GM23338 (cell line): ENCODE results near the gene PQBP1. TPM values are rescaled to one million over a fixed set of nuclear protein-coding genes. Genes with fewer than 3 reads are reported as not detected.

Source experiments
- ATAC-seq: fragments of 200-7000 bp; cut with Tn5 transposase; 3 replicates; pipeline ENCODE4 v1.9.1; 2020
- DNase-seq: peaks from one replicate; pipeline ENCODE4 v3.0.0-alpha.2; 2015; ENCODE audit warnings: low spot score
- H2AFZ ChIP-seq: fragments of 200-600 bp; sonication (generic); 2 replicates; pipeline ENCODE4 v1.8.0; 2016; ENCODE audit warnings: antibody characterized with exemption, mild to moderate bottlenecking, moderate library complexity
- H3F3A ChIP-seq: fragments of 200-600 bp; sonication (generic); replicated peaks from 2 replicates; pipeline ENCODE4 v1.8.0; 2017; ENCODE audit warnings: antibody characterized with exemption, mixed run types, low read depth
- H3K27ac ChIP-seq: fragments of 200-600 bp; sonication (generic); 2 replicates; pipeline ENCODE4 v1.6.1; 2016; ENCODE audit warnings: low read depth
- H3K27me3 ChIP-seq: fragments of 200-600 bp; sonication (generic); 2 replicates; pipeline ENCODE4 v1.8.0; 2016; ENCODE audit warnings: mild to moderate bottlenecking, mixed run types, moderate library complexity; ENCODE audit not compliant: insufficient read depth
- H3K36me3 ChIP-seq: fragments of 200-600 bp; sonication (generic); 2 replicates; pipeline ENCODE4 v1.8.0; 2016; ENCODE audit warnings: mild to moderate bottlenecking; ENCODE audit not compliant: insufficient read depth
- H3K4me1 ChIP-seq: fragments of 200-600 bp; sonication (generic); 2 replicates; pipeline ENCODE4 v1.8.0; 2016; ENCODE audit warnings: mild to moderate bottlenecking, moderate library complexity; ENCODE audit not compliant: insufficient read depth
- H3K4me2 ChIP-seq: fragments of 200-600 bp; sonication (generic); 2 replicates; pipeline ENCODE4 v1.7.1; 2017; ENCODE audit warnings: mixed run types
- H3K4me3 ChIP-seq: fragments of 200-600 bp; sonication (generic); 2 replicates; pipeline ENCODE4 v1.6.1; 2016; ENCODE audit warnings: mixed run types
- H3K79me2 ChIP-seq: fragments of 200-600 bp; sonication (generic); replicated peaks from 2 replicates; pipeline ENCODE4 v1.8.0; 2017; ENCODE audit warnings: mild to moderate bottlenecking; ENCODE audit not compliant: insufficient read depth
- H3K9me2 ChIP-seq: fragments of 200-600 bp; sonication (generic); 2 replicates; pipeline ENCODE4 v1.8.0; 2017; ENCODE audit not compliant: insufficient read depth
- H4K20me1 ChIP-seq: fragments of 200-600 bp; sonication (generic); replicated peaks from 2 replicates; pipeline ENCODE4 v1.8.0; 2017; ENCODE audit warnings: mild to moderate bottlenecking; ENCODE audit not compliant: insufficient read depth
- H3K27ac Mint-ChIP-seq: 2 replicates; pipeline ENCODE4 v1.8.0; 2020; ENCODE audit warnings: inconsistent platforms, mild to moderate bottlenecking, moderate library complexity, mixed read lengths
- H3K27me3 Mint-ChIP-seq: 3 replicates; pipeline ENCODE4 v1.8.0; 2022; ENCODE audit warnings: low read depth, mild to moderate bottlenecking, moderate library complexity, mixed read lengths, inconsistent platforms; ENCODE audit not compliant: insufficient read depth, poor library complexity
- H3K36me3 Mint-ChIP-seq: 3 replicates; pipeline ENCODE4 v1.8.0; 2021; ENCODE audit warnings: low read depth, mild to moderate bottlenecking, inconsistent platforms, moderate library complexity, mixed read lengths
- H3K4me1 Mint-ChIP-seq: 3 replicates; pipeline ENCODE4 v1.8.0; 2020; ENCODE audit warnings: mild to moderate bottlenecking, inconsistent platforms, mixed read lengths
- H3K4me3 Mint-ChIP-seq: 3 replicates; pipeline ENCODE4 v1.8.0; 2021; ENCODE audit warnings: moderate library complexity, mild to moderate bottlenecking, inconsistent platforms, mixed read lengths
- H3K9me3 Mint-ChIP-seq: 3 replicates; pipeline ENCODE4 v1.8.0; 2020; ENCODE audit warnings: moderate library complexity, mild to moderate bottlenecking, inconsistent platforms, mixed read lengths
- CREB1 ChIP-seq: fragments of 250-450 bp; sonication (Bioruptor Pico); IDR thresholded peaks from 2 replicates; pipeline ENCODE4 v1.5.0; 2020; ENCODE audit warnings: low read depth, mild to moderate bottlenecking, moderate library complexity
- CTCF ChIP-seq, 2 experiments: fragments of 200-600 bp in 1 of 2; sonication (generic) in 1 of 2; conservative IDR thresholded peaks; 2 replicates each; pipeline versions ENCODE4 v1.5.1 to v1.6.1; 2016 to 2017; ENCODE audit warnings: antibody characterized with exemption in 2 of 2, low read depth in 2 of 2, mild to moderate bottlenecking in 2 of 2, moderate library complexity in 1 of 2
- ETS1 ChIP-seq: IDR thresholded peaks from 2 replicates; pipeline ENCODE4 v1.6.1; 2016; ENCODE audit warnings: antibody characterized with exemption
- EZH2 ChIP-seq: fragments of 200-600 bp; sonication (generic); IDR thresholded peaks from one replicate; pipeline ENCODE4 v1.8.0; 2017; ENCODE audit warnings: antibody characterized with exemption, mild to moderate bottlenecking, low read depth; ENCODE audit not compliant: unreplicated experiment
- EZH2phosphoT487 ChIP-seq: fragments of 200-600 bp; sonication (generic); IDR thresholded peaks from one replicate; pipeline ENCODE4 v1.8.1; 2018; ENCODE audit warnings: antibody characterized with exemption; ENCODE audit not compliant: unreplicated experiment
- NANOG ChIP-seq: IDR thresholded peaks from 2 replicates; pipeline ENCODE4 v1.6.1; 2016; ENCODE audit warnings: antibody characterized with exemption, borderline replicate concordance
- POLR2AphosphoS5 ChIP-seq: IDR thresholded peaks from 2 replicates; pipeline ENCODE4 v1.6.1; 2016; ENCODE audit warnings: antibody characterized with exemption, low read depth
- ZNF114 ChIP-seq: fragments of 250-450 bp; sonication (Bioruptor Pico); IDR thresholded peaks from 2 replicates; pipeline ENCODE4 v1.5.0; 2020; ENCODE audit warnings: mild to moderate bottlenecking, moderate library complexity
- ZNF331 ChIP-seq: fragments of 250-450 bp; sonication (Bioruptor Pico); IDR thresholded peaks from 2 replicates; pipeline ENCODE4 v1.5.0; 2020; ENCODE audit warnings: low read depth, mild to moderate bottlenecking, moderate library complexity
- polyA plus RNA-seq: library from polyadenylated mRNA; unstranded; fragments of >200 nt; fragmentation: Nextera tagmentation; extraction: Ambion mirVana; gene quantifications from 2 replicates; pipeline ENCODE4 v1.2.1, GENCODE V29; 2016
- total RNA-seq: library from RNA; depleted of rRNA; stranded (reverse); fragments of >200 nt; shearing (Covaris generic); gene quantifications from 2 replicates; pipeline ENCODE4 v1.2.3, GENCODE V29; 2014
- TF ChIP-seq, protein P1 (sequence below): fragments of 250-450 bp; sonication (Bioruptor Pico); IDR thresholded peaks from 2 replicates; pipeline ENCODE4 v1.5.0; 2020; ENCODE audit warnings: mild to moderate bottlenecking, moderate library complexity

The PQBP1 gene
- total and polyA plus RNA-seq, 2 experiments from 2014 or later = 63.4 to 130 TPM

- peak overlapping the region; percentile 31; the same call in 1 of the 2 replicates for H3K27ac Mint-ChIP-seq
- DNase-seq = no peak
- no peak for ATAC-seq
Observed at GRCh38 chrX:48940404-48940955, 42.8 kb downstream of the PQBP1 start.

GRCh38 chrX:48942895-48943294 is 45.2 kb downstream of the PQBP1 start:
- Histone ChIP-seq H3K9me2 (no peaks in the 10 kb centered on the region), H3K79me2 (peaks cover 51% of the 10 kb centered on the region)
- TF ChIP-seq EZH2phosphoT487 (no peak), ZNF114 (CRISPR knock-in tag) (no peak), ZNF331 (no peak), CREB1 (CRISPR knock-in tag) (no peak), NANOG (no peak), ETS1 (no peak), EZH2 (no peak)
- TF ChIP-seq, protein P1, sequence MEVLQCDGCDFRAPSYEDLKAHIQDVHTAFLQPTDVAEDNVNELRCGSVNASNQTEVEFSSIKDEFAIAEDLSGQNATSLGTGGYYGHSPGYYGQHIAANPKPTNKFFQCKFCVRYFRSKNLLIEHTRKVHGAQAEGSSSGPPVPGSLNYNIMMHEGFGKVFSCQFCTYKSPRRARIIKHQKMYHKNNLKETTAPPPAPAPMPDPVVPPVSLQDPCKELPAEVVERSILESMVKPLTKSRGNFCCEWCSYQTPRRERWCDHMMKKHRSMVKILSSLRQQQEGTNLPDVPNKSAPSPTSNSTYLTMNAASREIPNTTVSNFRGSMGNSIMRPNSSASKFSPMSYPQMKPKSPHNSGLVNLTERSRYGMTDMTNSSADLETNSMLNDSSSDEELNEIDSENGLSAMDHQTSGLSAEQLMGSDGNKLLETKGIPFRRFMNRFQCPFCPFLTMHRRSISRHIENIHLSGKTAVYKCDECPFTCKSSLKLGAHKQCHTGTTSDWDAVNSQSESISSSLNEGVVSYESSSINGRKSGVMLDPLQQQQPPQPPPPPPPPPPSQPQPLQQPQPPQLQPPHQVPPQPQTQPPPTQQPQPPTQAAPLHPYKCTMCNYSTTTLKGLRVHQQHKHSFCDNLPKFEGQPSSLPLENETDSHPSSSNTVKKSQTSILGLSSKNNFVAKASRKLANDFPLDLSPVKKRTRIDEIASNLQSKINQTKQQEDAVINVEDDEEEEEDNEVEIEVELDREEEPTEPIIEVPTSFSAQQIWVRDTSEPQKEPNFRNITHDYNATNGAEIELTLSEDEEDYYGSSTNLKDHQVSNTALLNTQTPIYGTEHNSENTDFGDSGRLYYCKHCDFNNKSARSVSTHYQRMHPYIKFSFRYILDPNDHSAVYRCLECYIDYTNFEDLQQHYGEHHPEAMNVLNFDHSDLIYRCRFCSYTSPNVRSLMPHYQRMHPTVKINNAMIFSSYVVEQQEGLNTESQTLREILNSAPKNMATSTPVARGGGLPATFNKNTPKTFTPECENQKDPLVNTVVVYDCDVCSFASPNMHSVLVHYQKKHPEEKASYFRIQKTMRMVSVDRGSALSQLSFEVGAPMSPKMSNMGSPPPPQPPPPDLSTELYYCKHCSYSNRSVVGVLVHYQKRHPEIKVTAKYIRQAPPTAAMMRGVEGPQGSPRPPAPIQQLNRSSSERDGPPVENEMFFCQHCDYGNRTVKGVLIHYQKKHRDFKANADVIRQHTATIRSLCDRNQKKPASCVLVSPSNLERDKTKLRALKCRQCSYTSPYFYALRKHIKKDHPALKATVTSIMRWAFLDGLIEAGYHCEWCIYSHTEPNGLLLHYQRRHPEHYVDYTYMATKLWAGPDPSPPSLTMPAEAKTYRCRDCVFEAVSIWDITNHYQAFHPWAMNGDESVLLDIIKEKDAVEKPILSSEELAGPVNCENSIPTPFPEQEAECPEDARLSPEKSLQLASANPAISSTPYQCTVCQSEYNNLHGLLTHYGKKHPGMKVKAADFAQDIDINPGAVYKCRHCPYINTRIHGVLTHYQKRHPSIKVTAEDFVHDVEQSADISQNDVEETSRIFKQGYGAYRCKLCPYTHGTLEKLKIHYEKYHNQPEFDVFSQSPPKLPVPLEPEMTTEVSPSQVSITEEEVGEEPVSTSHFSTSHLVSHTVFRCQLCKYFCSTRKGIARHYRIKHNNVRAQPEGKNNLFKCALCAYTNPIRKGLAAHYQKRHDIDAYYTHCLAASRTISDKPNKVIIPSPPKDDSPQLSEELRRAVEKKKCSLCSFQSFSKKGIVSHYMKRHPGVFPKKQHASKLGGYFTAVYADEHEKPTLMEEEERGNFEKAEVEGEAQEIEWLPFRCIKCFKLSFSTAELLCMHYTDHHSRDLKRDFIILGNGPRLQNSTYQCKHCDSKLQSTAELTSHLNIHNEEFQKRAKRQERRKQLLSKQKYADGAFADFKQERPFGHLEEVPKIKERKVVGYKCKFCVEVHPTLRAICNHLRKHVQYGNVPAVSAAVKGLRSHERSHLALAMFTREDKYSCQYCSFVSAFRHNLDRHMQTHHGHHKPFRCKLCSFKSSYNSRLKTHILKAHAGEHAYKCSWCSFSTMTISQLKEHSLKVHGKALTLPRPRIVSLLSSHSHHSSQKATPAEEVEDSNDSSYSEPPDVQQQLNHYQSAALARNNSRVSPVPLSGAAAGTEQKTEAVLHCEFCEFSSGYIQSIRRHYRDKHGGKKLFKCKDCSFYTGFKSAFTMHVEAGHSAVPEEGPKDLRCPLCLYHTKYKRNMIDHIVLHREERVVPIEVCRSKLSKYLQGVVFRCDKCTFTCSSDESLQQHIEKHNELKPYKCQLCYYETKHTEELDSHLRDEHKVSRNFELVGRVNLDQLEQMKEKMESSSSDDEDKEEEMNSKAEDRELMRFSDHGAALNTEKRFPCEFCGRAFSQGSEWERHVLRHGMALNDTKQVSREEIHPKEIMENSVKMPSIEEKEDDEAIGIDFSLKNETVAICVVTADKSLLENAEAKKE (CRISPR knock-in tag) = no peak

More at GRCh38 chrX:48940404-48940955, 42.8 kb downstream of the PQBP1 start:
- H3K36me3 ChIP-seq = no peaks in the 10 kb centered on the region
- H3K4me1 ChIP-seq = peaks cover 4% of the 10 kb centered on the region; the same call in 1 of the 2 replicates
- H3K79me2 ChIP-seq = peaks cover 66% of the 10 kb centered on the region
- peaks cover 40% of the 10 kb centered on the region for H3K36me3 Mint-ChIP-seq
- H4K20me1 ChIP-seq = no peaks in the 10 kb centered on the region; the same call in 1 of the 2 replicates
- H3K27ac ChIP-seq = no peak overlapping the region
- no peak overlapping the region for H2AFZ ChIP-seq
- H3F3A ChIP-seq = no peaks in the 10 kb centered on the region
- H3K9me2 ChIP-seq = no peaks in the 10 kb centered on the region
- no peaks in the 10 kb centered on the region; the same call in 2 of the 3 replicates for H3K9me3 Mint-ChIP-seq
- no peak overlapping the region for H3K4me3 ChIP-seq
- H3K27me3 ChIP-seq = no peaks in the 10 kb centered on the region
- H3K4me2 ChIP-seq = no peak overlapping the region
- H3K4me1 Mint-ChIP-seq = peaks cover 46% of the 10 kb centered on the region
- no peak overlapping the region for H3K4me3 Mint-ChIP-seq
- TF ChIP-seq POLR2AphosphoS5 = no peak
- no peak for TF ChIP-seq CTCF (conservative IDR thresholded peaks at IDR 0.05; ENCODE audit: low read depth in 2 of 2)
- TF ChIP-seq ZNF331 = no peak
- no peak for TF ChIP-seq CREB1 (CRISPR knock-in tag)
- peaks cover 6% of the 10 kb centered on the region for H3K27me3 Mint-ChIP-seq

More at GRCh38 chrX:48942895-48943294, 45.2 kb downstream of the PQBP1 start:
- H3K36me3 ChIP-seq = no peaks in the 10 kb centered on the region
- no peaks in the 10 kb centered on the region; the same call in 1 of the 2 replicates for H4K20me1 ChIP-seq
- H3K4me1 Mint-ChIP-seq = peaks cover 33% of the 10 kb centered on the region
- no peaks in the 10 kb centered on the region; the same call in 2 of the 3 replicates for H3K9me3 Mint-ChIP-seq
- H3K27ac ChIP-seq = no peak overlapping the region
- H3F3A ChIP-seq = no peaks in the 10 kb centered on the region
- DNase-seq = no peak
- H3K4me3 Mint-ChIP-seq = no peak overlapping the region
- H3K4me3 ChIP-seq = no peak overlapping the region
- H3K27me3 ChIP-seq = no peaks in the 10 kb centered on the region
- peaks cover 34% of the 10 kb centered on the region for H3K36me3 Mint-ChIP-seq
- H2AFZ ChIP-seq = no peak overlapping the region
- no peak overlapping the region for H3K4me2 ChIP-seq
- H3K27me3 Mint-ChIP-seq = peaks cover 4% of the 10 kb centered on the region
- no peak overlapping the region for H3K27ac Mint-ChIP-seq
- peaks cover under 1% of the 10 kb centered on the region; the same call in 1 of the 2 replicates for H3K4me1 ChIP-seq
- ATAC-seq = no peak
